GM23338 (cell line): Measurements from ENCODE around the gene UNC5C.

ENCODE experiments used
- CREB1 ChIP-seq: fragments of 250-450 bp; sonication (Bioruptor Pico); IDR thresholded peaks from 2 replicates; pipeline ENCODE4 v1.5.0; 2020; ENCODE audit warnings: low read depth, mild to moderate bottlenecking, moderate library complexity
- CTCF ChIP-seq, 2 experiments: fragments of 200-600 bp in 1 of 2; sonication (generic) in 1 of 2; conservative IDR thresholded peaks; 2 replicates each; pipeline versions ENCODE4 v1.5.1 to v1.6.1; 2016 to 2017; ENCODE audit warnings: antibody characterized with exemption in 2 of 2, low read depth in 2 of 2, mild to moderate bottlenecking in 2 of 2, moderate library complexity in 1 of 2
- EZH2 ChIP-seq: fragments of 200-600 bp; sonication (generic); IDR thresholded peaks from one replicate; pipeline ENCODE4 v1.8.0; 2017; ENCODE audit warnings: antibody characterized with exemption, mild to moderate bottlenecking, low read depth; ENCODE audit not compliant: unreplicated experiment
- EZH2phosphoT487 ChIP-seq: fragments of 200-600 bp; sonication (generic); IDR thresholded peaks from one replicate; pipeline ENCODE4 v1.8.1; 2018; ENCODE audit warnings: antibody characterized with exemption; ENCODE audit not compliant: unreplicated experiment
- JUNB ChIP-seq: IDR thresholded peaks from one replicate; pipeline ENCODE4 v1.6.1; 2016; ENCODE audit warnings: antibody characterized with exemption; ENCODE audit not compliant: unreplicated experiment
- POLR2AphosphoS5 ChIP-seq: IDR thresholded peaks from 2 replicates; pipeline ENCODE4 v1.6.1; 2016; ENCODE audit warnings: antibody characterized with exemption, low read depth
- REST ChIP-seq: IDR thresholded peaks from one replicate; pipeline ENCODE4 v1.6.1; 2018; ENCODE audit warnings: antibody characterized with exemption; ENCODE audit not compliant: unreplicated experiment
- ZNF331 ChIP-seq: fragments of 250-450 bp; sonication (Bioruptor Pico); IDR thresholded peaks from 2 replicates; pipeline ENCODE4 v1.5.0; 2020; ENCODE audit warnings: low read depth, mild to moderate bottlenecking, moderate library complexity

- TF ChIP-seq CTCF (conservative IDR thresholded peaks at IDR 0.05; ENCODE audit: low read depth in 2 of 2) (no peak), EZH2 (no peak), POLR2AphosphoS5 (no peak), JUNB (no peak), REST (no peak), CREB1 (CRISPR knock-in tag) (no peak), EZH2phosphoT487 (no peak), ZNF331 (CRISPR knock-in tag) (no peak)
Measured at GRCh38 chr4:95421869-95422268, 126.9 kb downstream of the UNC5C start.
